Upper lobe of right lung (tissue), 1 donor: ENCODE measurements around the gene PFKP. TPM values are rescaled to one million over a fixed set of nuclear protein-coding genes. Genes with fewer than 3 reads are reported as not detected.
A peak's percentile ranks its signal among the peaks of the same experiment; 100 is the strongest.

Experiments used
- ATAC-seq: fragments of 200-7000 bp; cut with Tn5 transposase; one replicate; pipeline ENCODE4 v1.9.1; 2020; ENCODE audit warnings: mild to moderate bottlenecking, moderate library complexity
- DNase-seq: peaks from one replicate; pipeline ENCODE4 v3.0.0-alpha.2; 2020
- H3K27ac ChIP-seq: fragments of 200-600 bp; one replicate; pipeline ENCODE4 v1.8.0; 2022
- H3K27me3 ChIP-seq: fragments of 200-600 bp; one replicate; pipeline ENCODE4 v1.8.0; 2022; ENCODE audit warnings: mild to moderate bottlenecking
- H3K36me3 ChIP-seq: fragments of 200-600 bp; one replicate; pipeline ENCODE4 v1.8.0; 2022
- H3K4me1 ChIP-seq: fragments of 200-600 bp; one replicate; pipeline ENCODE4 v1.8.0; 2022
- H3K4me3 ChIP-seq: fragments of 200-600 bp; one replicate; pipeline ENCODE4 v1.8.0; 2022; ENCODE audit warnings: mild to moderate bottlenecking
- H3K9me3 ChIP-seq: fragments of 200-600 bp; one replicate; pipeline ENCODE4 v1.8.0; 2022
- intact Hi-C: fragments of 100-400 bp; cut with DNase I; formaldehyde crosslinking; loops from one replicate; pipeline ENCODE4 v1.11.0; 2022
- total RNA-seq: library from RNA; stranded (reverse); fragmentation: NEBNext Ultra II Directional; extraction: Animal tissue kit (Norgen Biotek cat#: 25700); gene quantifications from one replicate; pipeline ENCODE4 v1.2.1, GENCODE V29; 2021
- TF ChIP-seq, protein P1 (sequence below): fragments of 200-600 bp; IDR thresholded peaks from one replicate; pipeline ENCODE4 v1.8.0; 2022; ENCODE audit warnings: antibody characterized with exemption
- donor health status: DM: no; HTN: yes; CAD: no; lungs with severe emphysema.

PFKP gene
- total RNA-seq, 1 donor from 2014 or later: 29.3 TPM

DNA sequence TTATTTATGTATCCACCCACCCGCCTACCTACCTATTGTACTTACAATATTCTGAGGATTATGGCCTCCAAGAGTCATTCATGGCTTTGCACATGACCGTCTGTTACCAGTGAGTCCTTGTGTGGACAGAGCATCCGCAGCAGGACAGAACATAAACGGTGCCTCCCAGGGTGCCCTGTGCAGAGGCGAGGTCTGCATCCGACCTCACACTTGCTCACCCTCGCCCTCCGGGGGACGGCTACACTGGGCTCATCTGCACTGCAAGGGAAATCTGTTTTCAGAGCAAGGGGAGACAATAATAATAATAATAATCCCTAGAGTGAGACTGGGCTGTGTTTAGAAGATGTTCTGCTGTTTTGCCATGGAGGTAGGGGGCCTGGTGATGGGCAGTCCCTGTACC is 29.8 kb downstream of the PFKP start:
- no peaks in the 10 kb centered on the region for H3K36me3 ChIP-seq
- intact Hi-C loops: no loop called here
- TF ChIP-seq, protein P1, sequence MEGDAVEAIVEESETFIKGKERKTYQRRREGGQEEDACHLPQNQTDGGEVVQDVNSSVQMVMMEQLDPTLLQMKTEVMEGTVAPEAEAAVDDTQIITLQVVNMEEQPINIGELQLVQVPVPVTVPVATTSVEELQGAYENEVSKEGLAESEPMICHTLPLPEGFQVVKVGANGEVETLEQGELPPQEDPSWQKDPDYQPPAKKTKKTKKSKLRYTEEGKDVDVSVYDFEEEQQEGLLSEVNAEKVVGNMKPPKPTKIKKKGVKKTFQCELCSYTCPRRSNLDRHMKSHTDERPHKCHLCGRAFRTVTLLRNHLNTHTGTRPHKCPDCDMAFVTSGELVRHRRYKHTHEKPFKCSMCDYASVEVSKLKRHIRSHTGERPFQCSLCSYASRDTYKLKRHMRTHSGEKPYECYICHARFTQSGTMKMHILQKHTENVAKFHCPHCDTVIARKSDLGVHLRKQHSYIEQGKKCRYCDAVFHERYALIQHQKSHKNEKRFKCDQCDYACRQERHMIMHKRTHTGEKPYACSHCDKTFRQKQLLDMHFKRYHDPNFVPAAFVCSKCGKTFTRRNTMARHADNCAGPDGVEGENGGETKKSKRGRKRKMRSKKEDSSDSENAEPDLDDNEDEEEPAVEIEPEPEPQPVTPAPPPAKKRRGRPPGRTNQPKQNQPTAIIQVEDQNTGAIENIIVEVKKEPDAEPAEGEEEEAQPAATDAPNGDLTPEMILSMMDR: no peak
- H3K27ac ChIP-seq: no peak overlapping the region
- ATAC-seq (no peak), DNase-seq (no peak)
- H3K4me1 ChIP-seq: peaks cover 26% of the 10 kb centered on the region
- H3K4me3 ChIP-seq: no peak overlapping the region
- H3K27me3 ChIP-seq: no peaks in the 10 kb centered on the region
- H3K9me3 ChIP-seq: no peaks in the 10 kb centered on the region

GRCh38 chr10:3098689-3099088 is 31.3 kb downstream of the PFKP start:
- no peak for DNase-seq
- H3K27me3 ChIP-seq: no peaks in the 10 kb centered on the region
- H3K27ac ChIP-seq: no peak overlapping the region
- intact Hi-C loops: no loop called here
- TF ChIP-seq, protein P1: no peak
- H3K9me3 ChIP-seq: no peaks in the 10 kb centered on the region
- H3K4me1 ChIP-seq: peaks cover 29% of the 10 kb centered on the region
- H3K36me3 ChIP-seq: no peaks in the 10 kb centered on the region
- ATAC-seq: no peak
- no peak overlapping the region for H3K4me3 ChIP-seq

- Histone ChIP-seq H3K9me3 (no peaks in the 10 kb centered on the region), H3K36me3 (no peaks in the 10 kb centered on the region), H3K4me1 (peaks cover 24% of the 10 kb centered on the region), H3K4me3 (no peak overlapping the region), H3K27me3 (no peaks in the 10 kb centered on the region), H3K27ac (no peak overlapping the region)
- intact Hi-C loops: no loop called here
- TF ChIP-seq, protein P1: no peak
- peak; percentile 62 for ATAC-seq
- no peak for DNase-seq
Measured at GRCh38 chr10:3099291-3100092, 32.1 kb downstream of the PFKP start.

- Histone ChIP-seq H3K9me3 (no peaks in the 10 kb centered on the region), H3K27ac (no peak overlapping the region), H3K4me1 (peaks cover 17% of the 10 kb centered on the region), H3K4me3 (no peak overlapping the region), H3K36me3 (no peaks in the 10 kb centered on the region), H3K27me3 (no peaks in the 10 kb centered on the region)
- ATAC-seq (no peak), DNase-seq (no peak)
- intact Hi-C loops: no loop called here
- TF ChIP-seq, protein P1: no peak
Measured at GRCh38 chr10:3100093-3100792, 32.9 kb downstream of the PFKP start.

DNA sequence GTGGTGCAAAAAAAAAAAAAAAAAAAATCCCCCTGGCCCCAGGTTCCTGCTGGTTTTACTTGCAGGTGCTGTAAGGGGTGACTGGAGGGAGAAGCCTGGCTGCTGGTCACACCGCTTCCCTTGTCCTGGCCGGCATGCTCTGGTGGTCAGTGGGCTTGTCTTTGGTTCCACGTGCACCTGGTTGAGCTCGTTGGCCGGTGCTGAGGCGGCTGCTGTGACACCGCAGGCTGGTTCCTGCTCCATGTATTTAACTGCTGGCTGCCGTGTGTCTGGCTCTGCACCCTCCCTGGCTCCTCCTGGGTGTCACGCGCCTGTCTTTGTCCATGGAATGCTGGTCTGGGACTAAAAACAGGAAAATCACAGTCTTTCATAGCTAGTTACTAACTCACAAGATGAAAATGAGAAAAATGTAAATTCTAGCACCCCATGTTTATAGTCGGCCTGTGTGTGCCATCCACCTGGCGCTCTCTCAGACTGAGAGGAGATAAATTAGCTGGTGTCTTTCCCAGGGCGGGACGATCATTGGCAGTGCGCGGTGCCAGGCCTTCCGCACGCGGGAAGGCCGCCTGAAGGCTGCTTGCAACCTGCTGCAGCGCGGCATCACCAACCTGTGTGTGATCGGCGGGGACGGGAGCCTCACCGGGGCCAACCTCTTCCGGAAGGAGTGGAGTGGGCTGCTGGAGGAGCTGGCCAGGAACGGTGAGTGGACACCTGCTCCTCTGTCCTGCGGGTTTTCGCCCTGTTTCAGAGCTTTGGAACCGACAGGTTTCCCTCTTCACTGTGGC is 33.7 kb downstream of the PFKP start:
- Histone ChIP-seq H3K27ac (no peak overlapping the region), H3K4me1 (peaks cover 9% of the 10 kb centered on the region), H3K36me3 (no peaks in the 10 kb centered on the region), H3K4me3 (no peak overlapping the region), H3K9me3 (no peaks in the 10 kb centered on the region), H3K27me3 (no peaks in the 10 kb centered on the region)
- ATAC-seq (no peak), DNase-seq (no peak)
- TF ChIP-seq, protein P1: no peak
- intact Hi-C loops: no loop called here
